NCI-H1694 (cell line): ENCODE data around the gene ZNG1A.
"Not testable (repeated sequence)": the region's sequence is repeated elsewhere in the genome, so short reads cannot be mapped to it uniquely, and the experiment has no call there.

ENCODE experiments used
- DNase-seq: peaks from one replicate; lab custom pipeline; 2025; lab: John Stamatoyannopoulos, UW

The ZNG1A gene

GRCh38 chr9:178140-178825 lies 573 bp downstream of the ZNG1A start:
- DNase-seq, result not testable (repeated sequence)

DNA sequence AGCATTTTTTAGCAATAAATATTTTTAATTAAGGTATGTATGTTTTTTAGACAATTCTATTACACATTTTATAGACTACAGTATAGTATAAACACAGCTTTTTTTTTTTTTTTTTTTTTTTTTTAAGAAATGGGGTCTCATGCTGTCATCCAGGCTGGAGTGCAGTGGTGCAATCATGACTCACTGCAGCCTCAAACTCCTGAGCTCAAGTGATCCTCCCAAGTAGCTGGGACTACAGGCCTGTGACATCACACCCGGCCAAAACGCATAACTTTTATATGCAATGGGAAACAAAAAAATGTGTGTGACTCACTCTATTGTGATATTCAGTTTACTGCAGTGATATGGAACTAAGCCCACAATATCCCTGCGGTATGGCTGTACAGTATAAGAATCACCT lies 9.1 kb downstream of the ZNG1A start:
- not testable (repeated sequence) for DNase-seq

DNA sequence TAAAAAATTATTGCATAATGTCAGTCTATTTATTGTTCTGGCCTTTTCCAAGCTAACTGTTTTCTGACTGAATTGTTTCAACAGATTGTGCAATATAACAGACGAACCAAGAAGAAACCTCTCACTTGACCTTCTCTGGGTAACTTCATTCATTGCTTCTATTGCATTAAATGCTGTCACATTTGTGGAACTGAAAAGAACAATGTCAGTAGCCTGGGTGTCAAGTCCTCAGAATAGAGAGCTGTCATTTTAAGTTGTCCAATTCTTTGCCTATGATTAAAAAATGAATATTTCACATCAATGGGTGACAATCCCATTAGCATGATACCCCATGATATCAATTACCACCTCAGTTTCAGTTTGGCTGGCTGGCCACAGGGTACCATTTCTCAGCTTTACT lies 19.0 kb downstream of the ZNG1A start:
- DNase-seq, result not testable (repeated sequence)

- DNase-seq, result not testable (repeated sequence)
Measured at GRCh38 chr9:151173-151572, 27.7 kb downstream of the ZNG1A start.

DNA sequence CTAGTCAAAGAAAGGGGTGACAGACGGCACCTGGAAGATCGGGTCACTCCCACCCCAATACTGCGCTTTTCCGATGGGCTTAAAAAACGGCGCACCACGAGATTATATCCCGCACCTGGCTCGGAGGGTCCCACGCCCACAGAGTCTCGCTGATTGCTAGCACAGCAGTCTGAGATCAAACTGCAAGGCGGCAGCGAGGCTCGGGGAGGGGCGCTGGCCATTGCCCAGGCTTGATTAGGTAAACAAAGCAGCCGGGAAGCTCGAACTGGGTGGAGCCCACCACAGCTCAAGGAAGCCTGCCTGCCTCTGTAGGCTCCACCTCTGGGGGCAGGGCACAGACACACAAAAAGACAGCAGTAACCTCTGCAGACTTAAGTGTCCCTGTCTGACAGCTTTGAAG lies 39.0 kb downstream of the ZNG1A start:
- DNase-seq, result not testable (repeated sequence)

DNA sequence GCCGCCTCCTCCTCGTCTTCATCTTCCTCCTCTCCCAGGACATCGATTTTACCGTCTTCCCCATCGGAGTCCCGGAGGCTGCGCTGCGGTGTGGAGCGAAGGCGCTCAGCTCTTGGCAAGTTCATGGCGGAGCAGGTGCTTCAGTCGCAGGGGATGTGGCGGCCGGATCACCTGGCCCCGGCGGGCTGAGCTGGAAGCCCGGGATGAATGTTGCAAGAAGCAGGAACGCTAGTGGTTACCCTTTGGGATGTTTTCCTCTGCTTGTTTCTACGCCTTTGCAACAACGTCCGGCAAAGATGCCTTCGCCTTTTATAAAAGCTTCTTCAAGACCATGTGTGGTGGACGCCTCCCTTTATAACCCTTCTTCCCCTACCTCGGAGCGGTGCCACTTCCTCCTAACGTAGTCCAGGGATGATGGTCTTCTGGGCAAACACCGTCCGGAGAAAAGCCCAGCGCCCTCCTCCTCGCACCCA lies 60.8 kb downstream of the ZNG1A start, which contains the start of gene FOXD4:
Gene FOXD4, minus strand, starts transcription at position 423 of the 473 bp plus-strand sequence. Its CDS starts 298 bp downstream, at position 125.
- not testable (repeated sequence) for DNase-seq

DNA sequence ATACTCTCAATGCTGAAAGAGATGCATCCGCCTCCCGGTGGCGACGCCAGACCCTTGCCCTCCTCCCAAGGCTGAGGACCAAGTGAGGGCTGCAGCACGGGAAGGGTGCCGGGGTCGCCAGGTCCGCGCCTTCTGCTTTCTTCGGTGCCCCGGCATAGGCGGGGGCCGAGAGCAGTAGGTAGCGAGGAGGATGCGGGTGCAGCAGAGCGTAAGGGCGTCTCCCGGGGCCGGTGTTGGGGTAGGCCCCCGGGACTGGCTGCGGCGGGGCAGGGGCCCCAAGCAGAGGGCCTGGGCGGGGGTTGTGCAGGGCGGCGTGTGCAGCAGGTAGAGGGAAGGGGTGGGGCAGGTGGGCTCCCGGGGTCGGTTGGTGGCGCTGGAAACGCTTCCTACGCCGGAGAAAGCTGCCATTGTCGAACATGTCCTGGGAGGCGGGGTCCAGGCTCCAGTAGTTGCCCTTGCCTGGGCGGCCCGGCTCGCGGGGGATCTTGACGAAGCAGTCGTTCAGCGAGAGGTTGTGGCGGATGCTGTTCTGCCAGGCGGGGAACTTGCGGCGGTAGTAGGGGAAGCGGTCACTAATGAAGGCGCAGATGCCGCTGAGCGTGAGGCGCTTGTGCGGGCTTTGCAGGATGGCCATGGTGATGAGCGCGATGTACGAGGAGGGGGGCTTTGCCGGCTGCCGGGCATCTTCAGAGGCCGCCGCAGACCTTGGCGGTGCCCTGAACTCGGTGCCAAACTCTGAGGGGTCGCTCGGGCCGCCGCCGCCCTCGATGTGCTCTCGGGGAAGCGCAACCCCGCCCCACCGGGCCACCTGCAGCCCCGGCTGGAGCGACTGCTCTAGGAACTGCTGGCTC lies 61.5 kb downstream of the ZNG1A start:
- DNase-seq, result not testable (repeated sequence)

GRCh38 chr9:116239-117077 lies 62.4 kb downstream of the ZNG1A start:
- not testable (repeated sequence) for DNase-seq

GRCh38 chr9:115118-115451 lies 63.8 kb downstream of the ZNG1A start:
- not testable (repeated sequence) for DNase-seq

DNA sequence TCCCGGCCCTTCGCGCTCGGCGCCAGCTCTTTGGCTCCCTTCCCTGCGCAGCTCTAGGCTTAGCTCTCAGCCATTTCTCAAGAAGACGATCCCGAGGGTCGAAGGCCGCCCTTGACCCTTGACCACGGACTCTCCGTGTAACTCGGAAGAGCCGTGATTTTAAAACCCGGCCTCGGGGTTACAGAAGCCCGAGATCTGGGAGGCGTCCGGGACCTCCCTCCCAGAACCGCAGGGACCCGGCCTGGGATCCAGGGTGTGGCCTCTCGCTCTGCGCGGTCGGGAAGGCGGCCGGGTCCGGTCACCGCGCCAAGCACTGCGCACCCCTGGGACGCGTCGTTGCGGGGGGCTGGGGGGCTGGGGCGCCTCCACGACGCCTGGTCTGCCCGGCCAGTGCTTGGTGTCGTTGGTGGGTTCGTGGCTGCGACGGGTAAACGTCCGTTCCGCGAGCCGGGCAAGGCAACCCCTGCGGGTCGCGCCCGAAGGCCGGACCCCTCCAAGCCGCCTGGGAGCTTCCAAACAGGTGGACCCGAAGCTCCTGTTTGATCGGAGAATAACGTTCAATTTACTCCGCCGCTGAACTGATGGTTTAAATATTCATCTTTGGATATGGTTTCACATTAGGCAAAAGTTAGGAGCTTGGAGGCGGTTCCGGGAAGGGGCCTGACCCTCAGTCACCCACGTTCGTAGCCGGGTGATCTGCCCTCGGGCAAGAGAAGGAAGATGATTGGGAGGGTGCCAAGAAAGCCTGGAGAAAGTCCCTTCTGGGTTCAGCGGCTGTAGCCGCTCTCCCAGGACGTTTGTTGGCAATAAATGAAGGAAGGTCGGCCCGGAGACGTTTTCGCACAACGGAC lies 64.4 kb downstream of the ZNG1A start:
- DNase-seq, result not testable (repeated sequence)

- not testable (repeated sequence) for DNase-seq
Measured at GRCh38 chr9:113468-114266, 65.2 kb downstream of the ZNG1A start.

DNA sequence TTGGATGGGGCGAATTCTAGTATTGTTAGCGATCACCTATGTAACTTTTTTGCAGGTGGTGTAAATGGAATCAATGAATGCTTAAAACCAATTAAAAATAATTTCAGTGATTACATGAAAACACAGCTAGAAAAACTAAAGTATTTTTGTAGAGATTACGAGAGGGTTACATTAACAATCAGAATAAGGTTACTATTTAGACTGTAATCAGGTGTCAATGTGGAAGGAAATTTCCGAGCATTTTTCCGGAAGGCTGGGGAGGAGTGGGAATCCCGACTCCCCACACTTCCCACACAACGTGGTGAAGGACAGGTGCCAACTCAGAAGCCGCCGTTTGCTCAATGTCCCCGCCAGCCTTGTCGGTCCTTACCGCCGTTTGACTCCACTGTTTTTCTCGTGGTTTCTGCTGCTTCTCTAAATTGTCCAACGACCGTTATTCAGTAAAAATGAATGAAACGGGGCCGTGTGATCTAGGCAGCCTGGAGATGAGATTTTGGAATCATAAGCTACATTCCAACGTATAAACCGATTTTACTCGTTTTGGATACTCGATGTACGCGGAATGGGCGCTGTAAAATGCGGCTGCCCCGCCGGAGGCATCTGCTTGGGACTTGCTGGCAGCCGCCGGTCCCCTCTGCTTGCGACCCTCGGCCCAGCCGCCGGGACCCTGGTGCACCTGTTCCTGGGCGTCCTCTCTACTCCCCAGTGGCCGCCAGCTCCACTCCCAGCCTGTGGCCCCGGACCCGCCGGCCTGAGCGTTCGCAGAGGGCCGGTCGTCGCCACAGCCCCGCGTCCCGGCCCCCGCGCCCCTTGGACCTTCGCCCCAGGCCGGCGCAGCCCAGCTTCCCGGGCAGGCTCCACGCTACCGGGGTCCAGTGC lies 66.0 kb downstream of the ZNG1A start:
- DNase-seq, result not testable (repeated sequence)

- DNase-seq, result not testable (repeated sequence)
Measured at GRCh38 chr9:110672-111071, 68.2 kb downstream of the ZNG1A start.

- DNase-seq, result not testable (repeated sequence)
Measured at GRCh38 chr9:109540-109939, 69.3 kb downstream of the ZNG1A start.

GRCh38 chr9:108742-109495 lies 69.9 kb downstream of the ZNG1A start:
- not testable (repeated sequence) for DNase-seq

DNA sequence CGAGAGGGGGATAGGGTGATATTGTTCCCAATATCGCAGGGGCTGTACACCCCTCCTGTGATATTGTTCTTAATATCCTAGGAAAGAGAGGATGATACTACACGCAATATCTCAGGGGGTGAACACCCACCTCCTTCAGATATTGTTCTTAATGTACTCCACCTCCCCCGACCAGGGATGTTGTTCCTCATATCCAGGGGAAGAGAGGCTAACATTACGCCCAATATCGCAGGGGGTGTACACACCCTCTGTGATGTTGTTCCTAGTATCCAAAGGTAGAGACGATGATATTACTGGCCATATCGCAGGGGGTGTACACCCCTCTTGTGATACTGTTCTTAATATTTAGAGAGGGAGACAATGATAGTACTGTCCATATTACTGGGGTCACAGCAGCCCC lies 72.9 kb downstream of the ZNG1A start:
- DNase-seq, result not testable (repeated sequence)

- DNase-seq, result not testable (repeated sequence)
Measured at GRCh38 chr9:100430-100829, 78.4 kb downstream of the ZNG1A start.

DNA sequence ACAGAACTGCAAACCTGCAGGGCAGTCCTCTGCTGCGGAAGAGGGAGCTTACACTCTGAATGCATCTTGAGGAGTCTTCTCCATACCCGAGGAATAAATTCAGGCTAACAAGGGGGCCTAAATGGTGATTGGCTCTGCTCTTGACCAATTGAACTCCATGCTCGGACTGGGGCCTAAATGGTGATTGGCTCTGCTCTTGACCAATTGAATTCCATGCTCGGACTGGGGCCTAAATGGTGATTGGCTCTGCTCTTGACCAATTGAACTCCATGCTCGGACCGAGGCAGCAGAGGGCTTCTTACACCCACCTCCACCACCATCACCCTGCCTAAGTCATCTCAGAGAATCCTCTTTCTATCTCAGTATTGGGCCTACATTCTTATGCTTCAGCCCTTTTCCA lies 79.0 kb downstream of the ZNG1A start:
- not testable (repeated sequence) for DNase-seq
